Right lobe of liver (tissue), 4 donors: ENCODE measurements around the gene FNDC3B.

Experiments used
- POLR2A ChIP-seq: fragments of 450-650 bp; IDR thresholded peaks from one replicate; pipeline ENCODE4 v1.6.1; 2017; ENCODE audit warnings: antibody characterized with exemption, mild to moderate bottlenecking
- TF ChIP-seq, protein P1 (sequence below), 4 donors: fragments of 200-600 bp in 3 of 4; fragments of 450-650 bp in 1 of 4; IDR thresholded peaks; one replicate each; pipeline versions ENCODE4 v1.5.1 to v1.8.0; 2016 to 2022; ENCODE audit warnings: antibody characterized with exemption in 4 of 4, mild to moderate bottlenecking in 2 of 4
- donor health status: DM: no; HTN: no; CAD: no.
- donor health status: DM: no; HTN: no; CAD: no.
- donor health status: DM: no; HTN: yes; CAD: no.

GRCh38 chr3:171991166-171991565 is 48.2 kb upstream of the FNDC3B start:
- TF ChIP-seq, protein P1, sequence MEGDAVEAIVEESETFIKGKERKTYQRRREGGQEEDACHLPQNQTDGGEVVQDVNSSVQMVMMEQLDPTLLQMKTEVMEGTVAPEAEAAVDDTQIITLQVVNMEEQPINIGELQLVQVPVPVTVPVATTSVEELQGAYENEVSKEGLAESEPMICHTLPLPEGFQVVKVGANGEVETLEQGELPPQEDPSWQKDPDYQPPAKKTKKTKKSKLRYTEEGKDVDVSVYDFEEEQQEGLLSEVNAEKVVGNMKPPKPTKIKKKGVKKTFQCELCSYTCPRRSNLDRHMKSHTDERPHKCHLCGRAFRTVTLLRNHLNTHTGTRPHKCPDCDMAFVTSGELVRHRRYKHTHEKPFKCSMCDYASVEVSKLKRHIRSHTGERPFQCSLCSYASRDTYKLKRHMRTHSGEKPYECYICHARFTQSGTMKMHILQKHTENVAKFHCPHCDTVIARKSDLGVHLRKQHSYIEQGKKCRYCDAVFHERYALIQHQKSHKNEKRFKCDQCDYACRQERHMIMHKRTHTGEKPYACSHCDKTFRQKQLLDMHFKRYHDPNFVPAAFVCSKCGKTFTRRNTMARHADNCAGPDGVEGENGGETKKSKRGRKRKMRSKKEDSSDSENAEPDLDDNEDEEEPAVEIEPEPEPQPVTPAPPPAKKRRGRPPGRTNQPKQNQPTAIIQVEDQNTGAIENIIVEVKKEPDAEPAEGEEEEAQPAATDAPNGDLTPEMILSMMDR (IDR thresholded peaks at IDR 0.05): no peak
- no peak for TF ChIP-seq POLR2A
